Right lobe of liver (tissue), 4 donors: ENCODE data around the gene MRPL53.

Experiments used
- POLR2A ChIP-seq: fragments of 450-650 bp; IDR thresholded peaks from one replicate; pipeline ENCODE4 v1.6.1; 2017; ENCODE audit warnings: antibody characterized with exemption, mild to moderate bottlenecking
- TF ChIP-seq, protein P1 (sequence below), 4 donors: fragments of 200-600 bp in 3 of 4; fragments of 450-650 bp in 1 of 4; IDR thresholded peaks; one replicate each; pipeline versions ENCODE4 v1.5.1 to v1.8.0; 2016 to 2022; ENCODE audit warnings: antibody characterized with exemption in 4 of 4, mild to moderate bottlenecking in 2 of 4
- donor health status: DM: no; HTN: no; CAD: no.
- donor health status: DM: no; HTN: no; CAD: no.
- donor health status: DM: no; HTN: yes; CAD: no.

DNA sequence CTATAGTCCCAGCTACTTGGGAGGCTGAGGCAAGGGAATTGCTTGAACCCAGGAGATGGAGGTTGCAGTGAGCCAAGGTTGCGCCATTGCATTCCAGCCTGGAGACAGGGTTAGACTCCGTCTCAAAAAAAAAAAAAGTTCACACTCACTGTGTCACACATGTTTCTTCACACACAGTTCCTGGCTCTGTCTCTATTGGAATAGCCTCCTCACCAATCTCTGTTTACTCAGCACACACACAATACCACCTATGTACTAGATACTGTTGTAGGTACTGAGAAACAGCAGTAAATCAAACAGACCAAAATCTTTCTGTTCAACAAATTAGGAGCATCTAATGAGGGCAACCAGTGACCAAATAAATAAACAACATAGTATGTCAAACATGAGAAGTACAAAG lies 13.7 kb upstream of the MRPL53 start:
- TF ChIP-seq POLR2A = no peak
- TF ChIP-seq, protein P1, sequence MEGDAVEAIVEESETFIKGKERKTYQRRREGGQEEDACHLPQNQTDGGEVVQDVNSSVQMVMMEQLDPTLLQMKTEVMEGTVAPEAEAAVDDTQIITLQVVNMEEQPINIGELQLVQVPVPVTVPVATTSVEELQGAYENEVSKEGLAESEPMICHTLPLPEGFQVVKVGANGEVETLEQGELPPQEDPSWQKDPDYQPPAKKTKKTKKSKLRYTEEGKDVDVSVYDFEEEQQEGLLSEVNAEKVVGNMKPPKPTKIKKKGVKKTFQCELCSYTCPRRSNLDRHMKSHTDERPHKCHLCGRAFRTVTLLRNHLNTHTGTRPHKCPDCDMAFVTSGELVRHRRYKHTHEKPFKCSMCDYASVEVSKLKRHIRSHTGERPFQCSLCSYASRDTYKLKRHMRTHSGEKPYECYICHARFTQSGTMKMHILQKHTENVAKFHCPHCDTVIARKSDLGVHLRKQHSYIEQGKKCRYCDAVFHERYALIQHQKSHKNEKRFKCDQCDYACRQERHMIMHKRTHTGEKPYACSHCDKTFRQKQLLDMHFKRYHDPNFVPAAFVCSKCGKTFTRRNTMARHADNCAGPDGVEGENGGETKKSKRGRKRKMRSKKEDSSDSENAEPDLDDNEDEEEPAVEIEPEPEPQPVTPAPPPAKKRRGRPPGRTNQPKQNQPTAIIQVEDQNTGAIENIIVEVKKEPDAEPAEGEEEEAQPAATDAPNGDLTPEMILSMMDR (IDR thresholded peaks at IDR 0.05) = no peak
